Neural crest cell (in vitro differentiated cells): ENCODE measurements around the gene CREB3L2. TPM values are rescaled to one million over a fixed set of nuclear protein-coding genes. Genes with fewer than 3 reads are reported as not detected.

Experiments
- DNase-seq: peaks from one replicate; pipeline ENCODE4 v3.0.0; 2021; ENCODE audit warnings: low read depth, mixed read lengths, low spot score
- H3K27ac Mint-ChIP-seq: one replicate; pipeline ENCODE4 v1.8.0; 2021; ENCODE audit warnings: mild to moderate bottlenecking, mixed read lengths; ENCODE audit not compliant: unreplicated experiment
- H3K27me3 Mint-ChIP-seq: 2 replicates; pipeline ENCODE4 v1.8.0; 2021; ENCODE audit warnings: low read depth, mild to moderate bottlenecking, mixed read lengths
- H3K36me3 Mint-ChIP-seq: 2 replicates; pipeline ENCODE4 v1.8.0; 2021; ENCODE audit warnings: low read depth, mild to moderate bottlenecking, mixed read lengths
- H3K4me1 Mint-ChIP-seq: 2 replicates; pipeline ENCODE4 v1.8.0; 2021; ENCODE audit warnings: mixed read lengths
- H3K4me3 Mint-ChIP-seq: one replicate; pipeline ENCODE4 v1.8.0; 2021; ENCODE audit warnings: mild to moderate bottlenecking, mixed read lengths
- H3K9me3 Mint-ChIP-seq: 2 replicates; pipeline ENCODE4 v1.8.0; 2021; ENCODE audit warnings: mixed read lengths
- CTCF ChIP-seq: fragments of 200-600 bp; sonication (generic); conservative IDR thresholded peaks from 2 replicates; pipeline ENCODE4 v1.5.0; 2021; ENCODE audit warnings: antibody characterized with exemption, mild to moderate bottlenecking
- total RNA-seq: library from RNA; stranded (reverse); gene quantifications from 2 replicates; pipeline ENCODE4 v1.2.1, GENCODE V29; 2021

Gene CREB3L2
- total RNA-seq, 1 donor from 2014 or later: 51.9 TPM

GRCh38 chr7:137976232-137976631 is 25.7 kb downstream of the CREB3L2 start:
- H3K4me1 Mint-ChIP-seq: peaks cover 79% of the 10 kb centered on the region
- H3K9me3 Mint-ChIP-seq: no peaks in the 10 kb centered on the region
- peaks cover 6% of the 10 kb centered on the region for H3K36me3 Mint-ChIP-seq
- no peak for DNase-seq
- peak overlapping the region; percentile 32 for H3K4me3 Mint-ChIP-seq
- peak overlapping the region; percentile 89 for H3K27ac Mint-ChIP-seq
- no peak for TF ChIP-seq CTCF
- H3K27me3 Mint-ChIP-seq: no peaks in the 10 kb centered on the region

- H3K27ac Mint-ChIP-seq: peak overlapping the region; percentile 89
- H3K4me1 Mint-ChIP-seq: peaks cover 77% of the 10 kb centered on the region
- no peak for DNase-seq
- H3K9me3 Mint-ChIP-seq: peaks cover 2% of the 10 kb centered on the region
- no peak for TF ChIP-seq CTCF
- peak overlapping the region; percentile 32 for H3K4me3 Mint-ChIP-seq
- no peaks in the 10 kb centered on the region for H3K27me3 Mint-ChIP-seq
- H3K36me3 Mint-ChIP-seq: peaks cover 6% of the 10 kb centered on the region
Observed at GRCh38 chr7:137975768-137976167, 26.1 kb downstream of the CREB3L2 start.

GRCh38 chr7:137975221-137975620 is 26.7 kb downstream of the CREB3L2 start:
- Mint-ChIP-seq H3K27ac (peak overlapping the region; percentile 20), H3K4me3 (peak overlapping the region; percentile 34), H3K36me3 (peaks cover 6% of the 10 kb centered on the region), H3K27me3 (no peaks in the 10 kb centered on the region), H3K9me3 (peaks cover 2% of the 10 kb centered on the region), H3K4me1 (peaks cover 79% of the 10 kb centered on the region)
- peak; percentile 37 for DNase-seq
- no peak for TF ChIP-seq CTCF

- Mint-ChIP-seq H3K27ac (peak overlapping the region; percentile 65), H3K36me3 (peaks cover 6% of the 10 kb centered on the region), H3K4me3 (peak overlapping the region; percentile 34), H3K4me1 (peaks cover 79% of the 10 kb centered on the region), H3K9me3 (peaks cover 2% of the 10 kb centered on the region), H3K27me3 (no peaks in the 10 kb centered on the region)
- TF ChIP-seq CTCF: no peak
- DNase-seq: no peak
Observed at GRCh38 chr7:137974766-137975165, 27.1 kb downstream of the CREB3L2 start.

GRCh38 chr7:137970253-137970975 is 31.5 kb downstream of the CREB3L2 start:
- H3K27me3 Mint-ChIP-seq: no peaks in the 10 kb centered on the region
- H3K9me3 Mint-ChIP-seq: peaks cover 2% of the 10 kb centered on the region
- no peak for DNase-seq
- H3K36me3 Mint-ChIP-seq: peaks cover 15% of the 10 kb centered on the region
- peak overlapping the region; percentile 21 for H3K4me3 Mint-ChIP-seq
- H3K27ac Mint-ChIP-seq: no peak overlapping the region
- H3K4me1 Mint-ChIP-seq: peaks cover 64% of the 10 kb centered on the region
- no peak for TF ChIP-seq CTCF
